Effector memory CD4-positive, alpha-beta T cell (primary cell): ENCODE measurements around the gene PRKAR1B.

Experiments used
- DNase-seq, 3 donors: peaks; one replicate each; pipeline ENCODE4 v3.0.0-alpha.2; 2020
- H3K27ac ChIP-seq: 2 replicates; pipeline ENCODE4 v1.7.0; 2013; ENCODE audit warnings: mild to moderate bottlenecking, low read length, moderate library complexity; ENCODE audit not compliant: insufficient read depth, poor library complexity, severe bottlenecking
- H3K27me3 ChIP-seq: replicated peaks from 2 replicates; pipeline ENCODE4 v1.7.0; 2013; ENCODE audit warnings: mild to moderate bottlenecking, low read length; ENCODE audit not compliant: insufficient read depth, control insufficient read depth, poor library complexity, severe bottlenecking
- H3K36me3 ChIP-seq: 2 replicates; pipeline ENCODE4 v1.7.0; 2013; ENCODE audit warnings: mild to moderate bottlenecking, low read length, moderate library complexity; ENCODE audit not compliant: control insufficient read depth, insufficient read depth
- H3K4me1 ChIP-seq: 2 replicates; pipeline ENCODE4 v1.7.0; 2013; ENCODE audit warnings: low read length, mild to moderate bottlenecking; ENCODE audit not compliant: control insufficient read depth, insufficient read depth, poor library complexity, severe bottlenecking
- H3K4me3 ChIP-seq: 2 replicates; pipeline ENCODE4 v1.7.0; 2013; ENCODE audit warnings: low read length, low read depth, mild to moderate bottlenecking; ENCODE audit not compliant: insufficient read depth, poor library complexity, severe bottlenecking
- H3K9me3 ChIP-seq: 2 replicates; pipeline ENCODE4 v1.7.0; 2013; ENCODE audit warnings: mild to moderate bottlenecking, low read length, moderate library complexity; ENCODE audit not compliant: control insufficient read depth

Gene PRKAR1B

GRCh38 chr7:628826-629225 lies 98.3 kb downstream of the PRKAR1B start:
- DNase-seq, result no peak
- Histone ChIP-seq H3K27ac (no peak overlapping the region), H3K9me3 (peaks cover 6% of the 10 kb centered on the region), H3K4me3 (no peak overlapping the region), H3K27me3 (no peaks in the 10 kb centered on the region), H3K4me1 (no peaks in the 10 kb centered on the region), H3K36me3 (no peaks in the 10 kb centered on the region)

- Histone ChIP-seq H3K36me3 (no peaks in the 10 kb centered on the region), H3K4me3 (no peak overlapping the region), H3K4me1 (no peaks in the 10 kb centered on the region), H3K27me3 (no peaks in the 10 kb centered on the region), H3K9me3 (peaks cover 6% of the 10 kb centered on the region), H3K27ac (no peak overlapping the region)
- DNase-seq, result no peak
Observed at GRCh38 chr7:628402-628763, 98.7 kb downstream of the PRKAR1B start.

GRCh38 chr7:627661-628401 lies 99.2 kb downstream of the PRKAR1B start:
- Histone ChIP-seq H3K9me3 (peaks cover 6% of the 10 kb centered on the region), H3K4me3 (no peak overlapping the region), H3K4me1 (no peaks in the 10 kb centered on the region), H3K27ac (no peak overlapping the region), H3K27me3 (no peaks in the 10 kb centered on the region), H3K36me3 (no peaks in the 10 kb centered on the region)
- DNase-seq, result no peak

- H3K9me3 ChIP-seq, result peaks cover 17% of the 10 kb centered on the region
- no peak for DNase-seq
- no peaks in the 10 kb centered on the region for H3K4me1 ChIP-seq
- no peaks in the 10 kb centered on the region for H3K27me3 ChIP-seq
- H3K4me3 ChIP-seq, result no peak overlapping the region
- no peaks in the 10 kb centered on the region for H3K36me3 ChIP-seq
- no peak overlapping the region for H3K27ac ChIP-seq
Observed at GRCh38 chr7:625376-625971, 101.6 kb downstream of the PRKAR1B start.

GRCh38 chr7:623464-623863 lies 103.6 kb downstream of the PRKAR1B start:
- Histone ChIP-seq H3K27ac (no peak overlapping the region), H3K4me3 (no peak overlapping the region), H3K9me3 (peaks cover 18% of the 10 kb centered on the region), H3K36me3 (no peaks in the 10 kb centered on the region), H3K4me1 (peaks cover under 1% of the 10 kb centered on the region), H3K27me3 (no peaks in the 10 kb centered on the region)
- no peak for DNase-seq

GRCh38 chr7:621572-622285 lies 105.4 kb downstream of the PRKAR1B start:
- Histone ChIP-seq H3K9me3 (peaks cover 18% of the 10 kb centered on the region), H3K27ac (no peak overlapping the region), H3K27me3 (no peaks in the 10 kb centered on the region), H3K4me3 (no peak overlapping the region), H3K36me3 (no peaks in the 10 kb centered on the region), H3K4me1 (peaks cover 18% of the 10 kb centered on the region)
- no peak for DNase-seq

- Histone ChIP-seq H3K9me3 (peaks cover 18% of the 10 kb centered on the region), H3K4me1 (peaks cover 26% of the 10 kb centered on the region), H3K36me3 (no peaks in the 10 kb centered on the region), H3K27ac (no peak overlapping the region), H3K4me3 (no peak overlapping the region), H3K27me3 (no peaks in the 10 kb centered on the region)
- DNase-seq, result no peak
Observed at GRCh38 chr7:620885-621284, 106.2 kb downstream of the PRKAR1B start.

- no peak overlapping the region for H3K27ac ChIP-seq
- no peaks in the 10 kb centered on the region for H3K27me3 ChIP-seq
- no peak overlapping the region for H3K4me3 ChIP-seq
- no peaks in the 10 kb centered on the region for H3K36me3 ChIP-seq
- H3K4me1 ChIP-seq, result peaks cover 26% of the 10 kb centered on the region
- DNase-seq, result no peak
- peaks cover 13% of the 10 kb centered on the region for H3K9me3 ChIP-seq
Observed at GRCh38 chr7:620056-620455, 107.0 kb downstream of the PRKAR1B start.

- no peaks in the 10 kb centered on the region for H3K36me3 ChIP-seq
- DNase-seq, result no peak
- peak overlapping the region; percentile 84 for H3K27ac ChIP-seq
- no peak overlapping the region for H3K4me3 ChIP-seq
- H3K4me1 ChIP-seq, result peaks cover 26% of the 10 kb centered on the region
- H3K9me3 ChIP-seq, result peaks cover 12% of the 10 kb centered on the region
- no peaks in the 10 kb centered on the region for H3K27me3 ChIP-seq
Observed at GRCh38 chr7:619368-619840, 107.7 kb downstream of the PRKAR1B start.
